Anterior cingulate cortex (tissue), 58 donors: Measurements from ENCODE around the gene SSX4B.
"Not testable (repeated sequence)": the region's sequence is repeated elsewhere in the genome, so short reads cannot be mapped to it uniquely, and the experiment has no call there.

Source experiments
- DNase-seq, 58 donors: peaks; one replicate each; lab custom pipeline; 2025; lab: John Stamatoyannopoulos, UW

Gene SSX4B

GRCh38 chrX:48411860-48412259 lies at the start of gene SSX4B:
Gene SSX4B, minus strand, starts transcription at chrX:48411960. Its CDS starts 588 bp downstream, at chrX:48411372.
- DNase-seq: not testable (repeated sequence)

DNA sequence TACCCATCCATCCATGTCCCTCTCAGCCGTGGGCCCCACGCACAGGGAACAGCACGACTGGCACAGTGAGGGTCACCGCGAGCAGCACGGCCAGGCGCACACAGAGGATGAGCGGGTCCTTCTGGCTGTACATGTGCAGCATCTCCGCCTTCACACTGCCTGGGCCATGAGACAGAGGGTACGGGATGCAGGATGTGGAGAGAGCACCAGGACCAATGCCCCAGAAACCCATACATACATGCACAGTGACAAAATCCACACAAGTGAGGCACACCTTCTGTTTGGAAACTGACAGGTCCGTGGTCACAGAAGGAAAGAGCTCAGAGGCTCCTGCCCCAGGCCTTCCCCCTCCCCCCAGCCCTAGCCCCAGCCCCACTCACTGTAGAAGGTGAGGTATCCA lies 48.8 kb upstream of the SSX4B start:
- DNase-seq: no peak

DNA sequence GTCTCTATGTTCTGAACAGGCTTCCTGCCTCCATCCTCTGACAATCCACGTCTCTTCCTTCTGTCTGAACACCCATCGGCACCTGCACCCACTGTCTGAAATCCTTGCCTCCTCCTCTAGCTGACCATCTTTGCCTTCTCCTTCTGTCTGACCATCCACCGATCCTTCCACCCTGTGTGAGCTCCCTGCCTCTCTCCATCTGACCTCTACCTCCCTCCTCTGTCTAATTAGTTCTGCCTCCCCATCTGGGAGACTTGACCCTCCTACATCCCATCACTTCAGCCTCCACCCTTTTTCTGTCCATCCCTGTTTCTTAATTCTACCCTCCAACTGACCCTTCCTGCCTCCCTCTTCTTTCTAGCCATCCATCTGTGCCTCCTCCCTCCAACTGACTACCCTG lies 48.3 kb upstream of the SSX4B start:
- no peak for DNase-seq

DNA sequence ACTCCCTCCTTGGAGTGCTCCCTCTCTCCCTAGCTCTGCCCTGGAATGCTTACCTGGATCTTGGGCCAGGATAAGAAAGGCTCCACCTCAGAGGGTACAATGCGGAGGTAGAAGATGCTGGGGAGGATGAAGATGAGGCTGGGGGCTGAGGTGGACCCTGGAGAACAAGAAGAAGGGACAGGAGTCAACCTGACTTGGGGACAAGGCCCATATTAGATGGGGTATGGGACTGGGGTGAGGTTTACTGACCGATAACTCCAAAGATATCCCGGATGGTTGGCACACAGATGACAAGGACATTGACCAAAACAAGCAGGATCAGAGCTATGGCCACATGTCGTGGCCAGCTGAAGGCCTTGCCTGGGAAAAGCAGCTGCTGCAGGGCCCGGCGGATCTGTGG lies 47.7 kb upstream of the SSX4B start:
- DNase-seq: no peak

- no peak for DNase-seq
These were observed 47.0 kb upstream of the SSX4B start for GRCh38 chrX:48458711-48459110.

GRCh38 chrX:48456628-48457331 lies 45.0 kb upstream of the SSX4B start:
- no peak for DNase-seq

GRCh38 chrX:48451708-48452107 lies 39.9 kb upstream of the SSX4B start:
- DNase-seq: no peak

GRCh38 chrX:48450076-48450475 lies 38.3 kb upstream of the SSX4B start:
- no peak for DNase-seq

- DNase-seq: not testable (repeated sequence)
These were observed 35.4 kb upstream of the SSX4B start for GRCh38 chrX:48447201-48447600.

GRCh38 chrX:48433713-48434112 lies 22.0 kb upstream of the SSX4B start:
- DNase-seq: not testable (repeated sequence)

DNA sequence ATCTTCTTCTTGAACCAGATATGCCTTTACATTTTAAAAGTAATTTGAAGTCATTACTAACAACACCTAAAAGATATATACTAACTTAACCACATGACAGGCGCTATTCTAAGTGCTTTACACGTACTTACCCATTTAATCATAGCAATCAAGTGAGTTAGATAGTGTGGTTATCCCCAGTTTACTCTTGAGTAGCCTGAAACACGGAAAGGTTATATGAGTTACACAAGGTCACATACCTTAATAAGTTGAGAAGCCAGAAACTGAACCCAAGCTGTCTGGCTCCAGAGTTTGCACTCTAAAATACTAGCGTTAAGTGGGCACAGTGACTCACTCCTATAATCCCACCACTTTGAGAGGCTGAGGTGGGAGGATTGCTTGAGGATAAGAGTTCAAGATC lies 18.4 kb upstream of the SSX4B start:
- not testable (repeated sequence) for DNase-seq

GRCh38 chrX:48429606-48430005 lies 17.8 kb upstream of the SSX4B start:
- DNase-seq: not testable (repeated sequence)

GRCh38 chrX:48427027-48427716 lies 15.4 kb upstream of the SSX4B start:
- not testable (repeated sequence) for DNase-seq

- DNase-seq: not testable (repeated sequence)
These were observed 13.9 kb downstream of the SSX4B start for GRCh38 chrX:48397825-48398224.

GRCh38 chrX:48396931-48397330 lies 14.8 kb downstream of the SSX4B start:
- DNase-seq: not testable (repeated sequence)

GRCh38 chrX:48383239-48383638 lies 28.5 kb downstream of the SSX4B start, which contains the start of gene SSX4:
Gene SSX4, plus strand, starts transcription at chrX:48383539. Its CDS starts 515 bp downstream, at chrX:48384054.
- not testable (repeated sequence) for DNase-seq

DNA sequence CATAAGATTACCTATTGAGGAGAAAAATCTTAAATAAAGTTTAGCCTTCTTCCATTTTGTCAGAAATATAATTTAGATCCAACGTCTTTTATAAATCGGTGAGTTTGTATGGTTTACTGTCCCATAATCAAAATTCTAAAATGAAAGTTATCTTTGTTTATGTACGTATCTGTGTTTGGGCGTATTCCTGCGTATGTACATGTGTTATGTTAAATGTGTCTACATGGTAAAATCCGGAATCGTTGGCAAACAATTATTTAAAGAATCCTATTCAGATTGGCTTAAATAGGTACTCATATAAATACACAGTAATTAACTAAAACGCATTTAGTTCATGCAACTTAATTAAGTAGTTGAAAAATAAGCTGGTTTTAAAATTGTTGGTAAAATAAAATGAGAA lies 41.4 kb downstream of the SSX4B start:
- DNase-seq: not testable (repeated sequence)

DNA sequence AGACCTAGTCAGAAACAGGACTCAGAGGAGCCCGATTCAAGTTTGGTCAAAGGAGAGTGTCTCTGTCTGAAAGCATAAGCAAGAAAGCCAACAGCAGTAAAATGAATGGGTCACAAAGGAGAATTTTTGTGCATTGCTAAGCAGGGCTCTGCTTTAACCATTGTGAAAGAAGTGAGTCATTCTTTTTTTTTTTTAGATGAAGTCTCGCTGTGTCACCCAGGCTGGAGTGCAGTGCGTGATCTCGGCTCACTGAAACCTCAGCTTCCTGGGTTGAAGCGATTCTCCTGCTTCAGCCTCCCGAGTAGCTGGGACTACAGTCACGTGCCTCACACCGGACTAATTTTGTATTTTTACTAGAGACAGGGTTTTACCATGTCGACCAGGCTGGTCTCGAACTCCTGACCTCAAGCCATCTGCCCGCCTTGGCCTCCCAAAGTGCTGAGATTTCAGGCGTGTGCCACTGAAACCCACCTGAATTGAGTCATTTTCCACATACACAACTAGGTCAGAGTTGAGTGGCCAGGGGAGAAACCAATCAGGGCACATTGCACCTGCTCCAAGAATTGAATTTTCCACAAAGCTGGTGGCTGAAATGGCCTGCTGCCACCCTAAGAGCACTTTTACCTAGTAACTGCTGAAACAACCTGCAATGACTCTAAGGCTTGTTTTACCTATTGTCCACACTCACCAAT lies 43.9 kb downstream of the SSX4B start:
- DNase-seq: not testable (repeated sequence)

GRCh38 chrX:48359281-48359680 lies 52.5 kb downstream of the SSX4B start:
- DNase-seq: not testable (repeated sequence)

- DNase-seq: no peak
These were observed 54.1 kb downstream of the SSX4B start for GRCh38 chrX:48357681-48358080.
